Liver (tissue), 9 donors: ENCODE results near the gene MAN2A1. TPM values are rescaled to one million over a fixed set of nuclear protein-coding genes. Genes with fewer than 3 reads are reported as not detected.

ENCODE experiments used
- DNase-seq: peaks from one replicate; pipeline ENCODE4 v3.0.0-alpha.2; 2017; ENCODE audit warnings: low spot score
- H3K27ac ChIP-seq, 2 donors: one replicate each; pipeline ENCODE4 v1.7.0; 2013; ENCODE audit warnings: inconsistent platforms in 2 of 2, low read length in 2 of 2, control low read depth in 1 of 2, low read depth in 1 of 2, mild to moderate bottlenecking in 1 of 2
- H3K27me3 ChIP-seq, 4 donors: one replicate each; pipeline versions ENCODE4 v1.6.1 to v1.7.0; 2013; ENCODE audit warnings: low read length in 3 of 4, inconsistent platforms in 1 of 4, mild to moderate bottlenecking in 1 of 4, moderate library complexity in 1 of 4; ENCODE audit not compliant: control insufficient read depth in 4 of 4, insufficient read depth in 4 of 4
- H3K36me3 ChIP-seq, 4 donors: one replicate each; pipeline versions ENCODE4 v1.6.1 to v1.7.0; 2013; ENCODE audit warnings: low read length in 3 of 4, mild to moderate bottlenecking in 3 of 4, low read depth in 1 of 4, moderate library complexity in 1 of 4; ENCODE audit not compliant: control insufficient read depth in 4 of 4, insufficient read depth in 3 of 4
- H3K4me1 ChIP-seq, 4 donors: one replicate each; pipeline versions ENCODE4 v1.6.1 to v1.7.0; 2013; ENCODE audit warnings: low read length in 3 of 4, mild to moderate bottlenecking in 3 of 4, moderate library complexity in 1 of 4; ENCODE audit not compliant: control insufficient read depth in 4 of 4, insufficient read depth in 4 of 4
- H3K4me3 ChIP-seq, 3 donors: one replicate each; pipeline versions ENCODE4 v1.6.1 to v1.7.0; 2013; ENCODE audit warnings: low read length in 3 of 3, control low read depth in 1 of 3, low read depth in 1 of 3, mild to moderate bottlenecking in 1 of 3
- H3K9ac ChIP-seq, 2 donors: one replicate each; pipeline ENCODE4 v1.7.0; 2013; ENCODE audit warnings: low read length in 2 of 2, mild to moderate bottlenecking in 2 of 2, moderate library complexity in 2 of 2, control low read depth in 1 of 2, low read depth in 1 of 2
- H3K9me3 ChIP-seq, 4 donors: one replicate each; pipeline versions ENCODE4 v1.6.1 to v1.7.0; 2013; ENCODE audit warnings: low read length in 3 of 4; ENCODE audit not compliant: control insufficient read depth in 4 of 4
- EGR1 ChIP-seq, 2 donors: IDR thresholded peaks; 2 replicates each; pipeline ENCODE4 v1.6.1; 2016 to 2018; ENCODE audit warnings: antibody characterized with exemption in 2 of 2, low read depth in 2 of 2
- FOXA2 ChIP-seq: IDR thresholded peaks from 2 replicates; pipeline ENCODE4 v1.6.1; 2016; ENCODE audit warnings: antibody characterized with exemption
- GABPA ChIP-seq, 2 donors: IDR thresholded peaks in 1 of 2; conservative IDR thresholded peaks in 1 of 2; 2 replicates each; pipeline ENCODE4 v1.6.1; 2016; ENCODE audit warnings: antibody characterized with exemption in 2 of 2, mild to moderate bottlenecking in 1 of 2, moderate library complexity in 1 of 2
- HNF4G ChIP-seq: IDR thresholded peaks from 2 replicates; pipeline ENCODE4 v1.6.1; 2016; ENCODE audit warnings: antibody characterized with exemption
- JUND ChIP-seq, 2 donors: IDR thresholded peaks; 2 replicates each; pipeline ENCODE4 v1.6.1; 2016; ENCODE audit warnings: antibody characterized with exemption in 2 of 2
- RXRA ChIP-seq, 2 donors: IDR thresholded peaks; 2 replicates each; pipeline ENCODE4 v1.6.1; 2017 to 2018; ENCODE audit warnings: antibody characterized with exemption in 2 of 2, mild to moderate bottlenecking in 1 of 2
- YY1 ChIP-seq: IDR thresholded peaks from 2 replicates; pipeline ENCODE4 v1.6.1; 2016; ENCODE audit warnings: antibody characterized with exemption, mild to moderate bottlenecking
- polyA plus RNA-seq, 2 donors: library from polyadenylated mRNA; stranded (reverse) in 1 of 2; unstranded in 1 of 2; fragments of 200-250 nt in 1 of 2; fragments of >200 nt in 1 of 2; fragmentation: Nextera tagmentation in 1 of 2; extraction: Ambion mirVana in 1 of 2; gene quantifications; one replicate each; pipeline versions ENCODE4 v1.2.1 to v1.2.3, GENCODE V29; 2013 to 2015
- total RNA-seq, 2 donors: library from RNA; depleted of rRNA; stranded (reverse); fragments of >200 nt; gene quantifications; one replicate each; pipeline ENCODE4 v1.2.3, GENCODE V29; 2014
- TF ChIP-seq, protein P1 (sequence below): fragments of 150-350 bp; IDR thresholded peaks from 2 replicates; pipeline ENCODE4 v1.5.1; 2017; ENCODE audit warnings: improper control_type of control experiment, low read depth, low read length; ENCODE audit not compliant: missing input control
- TF ChIP-seq, protein P2 (sequence below): IDR thresholded peaks from 2 replicates; pipeline ENCODE4 v1.6.1; 2016; ENCODE audit warnings: antibody characterized with exemption
- TF ChIP-seq, protein P3 (sequence below): IDR thresholded peaks from 2 replicates; pipeline ENCODE4 v1.6.1; 2016; ENCODE audit warnings: antibody characterized with exemption, mild to moderate bottlenecking
- TF ChIP-seq, protein P4 (sequence below): IDR thresholded peaks from 2 replicates; pipeline ENCODE4 v1.6.1; 2016; ENCODE audit warnings: antibody characterized with exemption
- donor health status: healthy.
- donor health status: healthy.
- donor health status: healthy.
- donor health status: healthy.
- donor health status: healthy.

MAN2A1 gene
- total and polyA plus RNA-seq, 4 donors, result 21.4 to 82.8 (median 47.3) TPM

DNA sequence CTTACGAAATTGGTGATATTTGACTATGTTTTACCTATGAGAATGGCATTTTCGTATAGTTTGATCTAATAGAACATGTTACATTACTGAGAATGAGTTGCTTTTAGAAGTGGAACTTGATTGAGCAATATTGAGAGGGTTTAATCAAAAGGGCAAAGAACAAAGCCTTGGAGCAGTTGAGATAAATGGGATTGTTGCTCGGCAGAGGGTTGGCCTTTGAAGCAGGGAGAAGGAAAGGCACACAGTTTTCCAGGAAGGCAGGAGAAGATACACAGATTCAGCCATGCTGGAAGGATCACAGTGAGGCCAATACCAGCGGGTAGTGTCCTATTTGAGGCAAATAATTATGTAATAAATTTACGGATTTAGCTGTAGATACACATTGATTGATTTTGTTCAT is 19.5 kb downstream of the MAN2A1 start (continued):
- TF ChIP-seq, protein P1, sequence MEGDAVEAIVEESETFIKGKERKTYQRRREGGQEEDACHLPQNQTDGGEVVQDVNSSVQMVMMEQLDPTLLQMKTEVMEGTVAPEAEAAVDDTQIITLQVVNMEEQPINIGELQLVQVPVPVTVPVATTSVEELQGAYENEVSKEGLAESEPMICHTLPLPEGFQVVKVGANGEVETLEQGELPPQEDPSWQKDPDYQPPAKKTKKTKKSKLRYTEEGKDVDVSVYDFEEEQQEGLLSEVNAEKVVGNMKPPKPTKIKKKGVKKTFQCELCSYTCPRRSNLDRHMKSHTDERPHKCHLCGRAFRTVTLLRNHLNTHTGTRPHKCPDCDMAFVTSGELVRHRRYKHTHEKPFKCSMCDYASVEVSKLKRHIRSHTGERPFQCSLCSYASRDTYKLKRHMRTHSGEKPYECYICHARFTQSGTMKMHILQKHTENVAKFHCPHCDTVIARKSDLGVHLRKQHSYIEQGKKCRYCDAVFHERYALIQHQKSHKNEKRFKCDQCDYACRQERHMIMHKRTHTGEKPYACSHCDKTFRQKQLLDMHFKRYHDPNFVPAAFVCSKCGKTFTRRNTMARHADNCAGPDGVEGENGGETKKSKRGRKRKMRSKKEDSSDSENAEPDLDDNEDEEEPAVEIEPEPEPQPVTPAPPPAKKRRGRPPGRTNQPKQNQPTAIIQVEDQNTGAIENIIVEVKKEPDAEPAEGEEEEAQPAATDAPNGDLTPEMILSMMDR, result no peak
- TF ChIP-seq, protein P2, sequence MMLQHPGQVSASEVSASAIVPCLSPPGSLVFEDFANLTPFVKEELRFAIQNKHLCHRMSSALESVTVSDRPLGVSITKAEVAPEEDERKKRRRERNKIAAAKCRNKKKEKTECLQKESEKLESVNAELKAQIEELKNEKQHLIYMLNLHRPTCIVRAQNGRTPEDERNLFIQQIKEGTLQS, result no peak
- TF ChIP-seq FOXA2, result peak; percentile 5
- TF ChIP-seq HNF4G, result peak; percentile 73
- TF ChIP-seq JUND (IDR thresholded peaks at IDR 0.05), result peak; percentile 66 to 89

DNA sequence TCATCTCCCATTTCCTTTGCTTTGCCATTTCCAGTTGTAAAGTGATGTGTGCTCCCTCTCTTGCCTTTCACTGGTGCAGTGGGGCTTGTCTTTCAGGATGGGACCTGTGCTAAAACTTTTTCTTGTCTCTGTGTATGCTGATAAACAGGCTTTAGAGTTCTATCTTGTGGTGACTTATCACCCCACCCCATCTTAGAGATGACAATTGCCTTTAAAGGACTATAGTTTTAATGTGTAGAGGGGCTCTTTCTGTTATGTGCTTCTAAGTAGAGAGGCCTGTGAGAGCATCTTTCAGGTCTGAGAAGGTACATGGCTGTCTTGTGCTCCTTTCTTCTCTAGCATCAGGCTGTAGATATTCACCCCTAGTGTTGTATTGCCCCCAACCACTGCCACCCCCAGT is 21.9 kb downstream of the MAN2A1 start:
- Histone ChIP-seq H3K9me3 (no peaks in the 10 kb centered on the region), H3K4me3 (no peak overlapping the region), H3K9ac (no peak overlapping the region), H3K27me3 (no peaks in the 10 kb centered on the region), H3K36me3 (peaks cover 0 to 6% (median 4%) of the 10 kb centered on the region in 4 donors), H3K27ac (peak overlapping the region in 1 of 2 donors; percentile 12), H3K4me1 (peaks cover 17 to 53% (median 34%) of the 10 kb centered on the region in 4 donors)
- no peak for DNase-seq
- TF ChIP-seq YY1, result no peak
- TF ChIP-seq, protein P2, result no peak
- no peak for TF ChIP-seq GABPA (IDR thresholded peaks at IDR 0.05 in 1 of 2, conservative IDR thresholded peaks at IDR 0.05 in 1 of 2)
- TF ChIP-seq FOXA2, result no peak
- no peak for TF ChIP-seq EGR1 (IDR thresholded peaks at IDR 0.05; ENCODE audit: low read depth in 2 of 2)
- TF ChIP-seq, protein P3, sequence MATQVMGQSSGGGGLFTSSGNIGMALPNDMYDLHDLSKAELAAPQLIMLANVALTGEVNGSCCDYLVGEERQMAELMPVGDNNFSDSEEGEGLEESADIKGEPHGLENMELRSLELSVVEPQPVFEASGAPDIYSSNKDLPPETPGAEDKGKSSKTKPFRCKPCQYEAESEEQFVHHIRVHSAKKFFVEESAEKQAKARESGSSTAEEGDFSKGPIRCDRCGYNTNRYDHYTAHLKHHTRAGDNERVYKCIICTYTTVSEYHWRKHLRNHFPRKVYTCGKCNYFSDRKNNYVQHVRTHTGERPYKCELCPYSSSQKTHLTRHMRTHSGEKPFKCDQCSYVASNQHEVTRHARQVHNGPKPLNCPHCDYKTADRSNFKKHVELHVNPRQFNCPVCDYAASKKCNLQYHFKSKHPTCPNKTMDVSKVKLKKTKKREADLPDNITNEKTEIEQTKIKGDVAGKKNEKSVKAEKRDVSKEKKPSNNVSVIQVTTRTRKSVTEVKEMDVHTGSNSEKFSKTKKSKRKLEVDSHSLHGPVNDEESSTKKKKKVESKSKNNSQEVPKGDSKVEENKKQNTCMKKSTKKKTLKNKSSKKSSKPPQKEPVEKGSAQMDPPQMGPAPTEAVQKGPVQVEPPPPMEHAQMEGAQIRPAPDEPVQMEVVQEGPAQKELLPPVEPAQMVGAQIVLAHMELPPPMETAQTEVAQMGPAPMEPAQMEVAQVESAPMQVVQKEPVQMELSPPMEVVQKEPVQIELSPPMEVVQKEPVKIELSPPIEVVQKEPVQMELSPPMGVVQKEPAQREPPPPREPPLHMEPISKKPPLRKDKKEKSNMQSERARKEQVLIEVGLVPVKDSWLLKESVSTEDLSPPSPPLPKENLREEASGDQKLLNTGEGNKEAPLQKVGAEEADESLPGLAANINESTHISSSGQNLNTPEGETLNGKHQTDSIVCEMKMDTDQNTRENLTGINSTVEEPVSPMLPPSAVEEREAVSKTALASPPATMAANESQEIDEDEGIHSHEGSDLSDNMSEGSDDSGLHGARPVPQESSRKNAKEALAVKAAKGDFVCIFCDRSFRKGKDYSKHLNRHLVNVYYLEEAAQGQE, result no peak
- no peak for TF ChIP-seq HNF4G
- TF ChIP-seq RXRA (IDR thresholded peaks at IDR 0.05), result no peak
- TF ChIP-seq, protein P1, result no peak
- TF ChIP-seq, protein P4, sequence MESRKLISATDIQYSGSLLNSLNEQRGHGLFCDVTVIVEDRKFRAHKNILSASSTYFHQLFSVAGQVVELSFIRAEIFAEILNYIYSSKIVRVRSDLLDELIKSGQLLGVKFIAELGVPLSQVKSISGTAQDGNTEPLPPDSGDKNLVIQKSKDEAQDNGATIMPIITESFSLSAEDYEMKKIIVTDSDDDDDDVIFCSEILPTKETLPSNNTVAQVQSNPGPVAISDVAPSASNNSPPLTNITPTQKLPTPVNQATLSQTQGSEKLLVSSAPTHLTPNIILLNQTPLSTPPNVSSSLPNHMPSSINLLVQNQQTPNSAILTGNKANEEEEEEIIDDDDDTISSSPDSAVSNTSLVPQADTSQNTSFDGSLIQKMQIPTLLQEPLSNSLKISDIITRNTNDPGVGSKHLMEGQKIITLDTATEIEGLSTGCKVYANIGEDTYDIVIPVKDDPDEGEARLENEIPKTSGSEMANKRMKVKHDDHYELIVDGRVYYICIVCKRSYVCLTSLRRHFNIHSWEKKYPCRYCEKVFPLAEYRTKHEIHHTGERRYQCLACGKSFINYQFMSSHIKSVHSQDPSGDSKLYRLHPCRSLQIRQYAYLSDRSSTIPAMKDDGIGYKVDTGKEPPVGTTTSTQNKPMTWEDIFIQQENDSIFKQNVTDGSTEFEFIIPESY, result no peak
